Liver (tissue), 9 donors: ENCODE results near the gene GZMB. TPM values are rescaled to one million over a fixed set of nuclear protein-coding genes. Genes with fewer than 3 reads are reported as not detected.

Experiments
- DNase-seq: peaks from one replicate; pipeline ENCODE4 v3.0.0-alpha.2; 2017; ENCODE audit warnings: low spot score
- H3K27ac ChIP-seq, 2 donors: one replicate each; pipeline ENCODE4 v1.7.0; 2013; ENCODE audit warnings: inconsistent platforms in 2 of 2, low read length in 2 of 2, control low read depth in 1 of 2, low read depth in 1 of 2, mild to moderate bottlenecking in 1 of 2
- H3K27me3 ChIP-seq, 4 donors: one replicate each; pipeline versions ENCODE4 v1.6.1 to v1.7.0; 2013; ENCODE audit warnings: low read length in 3 of 4, inconsistent platforms in 1 of 4, mild to moderate bottlenecking in 1 of 4, moderate library complexity in 1 of 4; ENCODE audit not compliant: control insufficient read depth in 4 of 4, insufficient read depth in 4 of 4
- H3K36me3 ChIP-seq, 4 donors: one replicate each; pipeline versions ENCODE4 v1.6.1 to v1.7.0; 2013; ENCODE audit warnings: low read length in 3 of 4, mild to moderate bottlenecking in 3 of 4, low read depth in 1 of 4, moderate library complexity in 1 of 4; ENCODE audit not compliant: control insufficient read depth in 4 of 4, insufficient read depth in 3 of 4
- H3K4me1 ChIP-seq, 4 donors: one replicate each; pipeline versions ENCODE4 v1.6.1 to v1.7.0; 2013; ENCODE audit warnings: low read length in 3 of 4, mild to moderate bottlenecking in 3 of 4, moderate library complexity in 1 of 4; ENCODE audit not compliant: control insufficient read depth in 4 of 4, insufficient read depth in 4 of 4
- H3K4me3 ChIP-seq, 3 donors: one replicate each; pipeline versions ENCODE4 v1.6.1 to v1.7.0; 2013; ENCODE audit warnings: low read length in 3 of 3, control low read depth in 1 of 3, low read depth in 1 of 3, mild to moderate bottlenecking in 1 of 3
- H3K9ac ChIP-seq, 2 donors: one replicate each; pipeline ENCODE4 v1.7.0; 2013; ENCODE audit warnings: low read length in 2 of 2, mild to moderate bottlenecking in 2 of 2, moderate library complexity in 2 of 2, control low read depth in 1 of 2, low read depth in 1 of 2
- H3K9me3 ChIP-seq, 4 donors: one replicate each; pipeline versions ENCODE4 v1.6.1 to v1.7.0; 2013; ENCODE audit warnings: low read length in 3 of 4; ENCODE audit not compliant: control insufficient read depth in 4 of 4
- ATF3 ChIP-seq: IDR thresholded peaks from 2 replicates; pipeline ENCODE4 v1.6.1; 2016; ENCODE audit warnings: antibody characterized with exemption
- CTCF ChIP-seq: fragments of 150-350 bp; IDR thresholded peaks from 2 replicates; pipeline ENCODE4 v1.5.1; 2017; ENCODE audit warnings: improper control_type of control experiment, low read depth, low read length; ENCODE audit not compliant: missing input control
- EGR1 ChIP-seq, 2 donors: IDR thresholded peaks; 2 replicates each; pipeline ENCODE4 v1.6.1; 2016 to 2018; ENCODE audit warnings: antibody characterized with exemption in 2 of 2, low read depth in 2 of 2
- FOXA1 ChIP-seq: IDR thresholded peaks from 2 replicates; pipeline ENCODE4 v1.6.1; 2016; ENCODE audit warnings: antibody characterized with exemption
- FOXA2 ChIP-seq: IDR thresholded peaks from 2 replicates; pipeline ENCODE4 v1.6.1; 2016; ENCODE audit warnings: antibody characterized with exemption
- HNF4A ChIP-seq, 2 donors: conservative IDR thresholded peaks; 2 replicates each; pipeline ENCODE4 v1.6.1; 2016; ENCODE audit warnings: antibody characterized with exemption in 2 of 2, mild to moderate bottlenecking in 2 of 2
- HNF4G ChIP-seq: IDR thresholded peaks from 2 replicates; pipeline ENCODE4 v1.6.1; 2016; ENCODE audit warnings: antibody characterized with exemption
- JUND ChIP-seq, 2 donors: IDR thresholded peaks; 2 replicates each; pipeline ENCODE4 v1.6.1; 2016; ENCODE audit warnings: antibody characterized with exemption in 2 of 2
- MAX ChIP-seq: IDR thresholded peaks from 2 replicates; pipeline ENCODE4 v1.6.1; 2016; ENCODE audit warnings: antibody characterized with exemption
- RAD21 ChIP-seq, 2 donors: IDR thresholded peaks; 2 replicates each; pipeline ENCODE4 v1.6.1; 2016; ENCODE audit warnings: antibody characterized with exemption in 2 of 2, mild to moderate bottlenecking in 2 of 2
- REST ChIP-seq: IDR thresholded peaks from 2 replicates; pipeline ENCODE4 v1.6.1; 2016; ENCODE audit warnings: antibody characterized with exemption, mild to moderate bottlenecking
- RXRA ChIP-seq, 2 donors: IDR thresholded peaks; 2 replicates each; pipeline ENCODE4 v1.6.1; 2017 to 2018; ENCODE audit warnings: antibody characterized with exemption in 2 of 2, mild to moderate bottlenecking in 1 of 2
- SP1 ChIP-seq: IDR thresholded peaks from 2 replicates; pipeline ENCODE4 v1.6.1; 2018; ENCODE audit warnings: antibody characterized with exemption, mild to moderate bottlenecking
- TAF1 ChIP-seq: conservative IDR thresholded peaks from 2 replicates; pipeline ENCODE4 v1.6.1; 2016; ENCODE audit warnings: antibody characterized with exemption, mild to moderate bottlenecking
- YY1 ChIP-seq: IDR thresholded peaks from 2 replicates; pipeline ENCODE4 v1.6.1; 2016; ENCODE audit warnings: antibody characterized with exemption, mild to moderate bottlenecking
- ZBTB33 ChIP-seq: IDR thresholded peaks from 2 replicates; pipeline ENCODE4 v1.6.1; 2016; ENCODE audit warnings: antibody characterized with exemption
- WGBS: extraction: QIAGEN DNeasy Blood & Tissue Kit; methylation state at CpG from one replicate; pipeline ENCODE4 v1.1.7; 2013; 5-methylcytosine and 5-hydroxymethylcytosine counted together
- polyA plus RNA-seq, 2 donors: library from polyadenylated mRNA; stranded (reverse) in 1 of 2; unstranded in 1 of 2; fragments of 200-250 nt in 1 of 2; fragments of >200 nt in 1 of 2; fragmentation: Nextera tagmentation in 1 of 2; extraction: Ambion mirVana in 1 of 2; gene quantifications; one replicate each; pipeline versions ENCODE4 v1.2.1 to v1.2.3, GENCODE V29; 2013 to 2015
- total RNA-seq, 2 donors: library from RNA; depleted of rRNA; stranded (reverse); fragments of >200 nt; gene quantifications; one replicate each; pipeline ENCODE4 v1.2.3, GENCODE V29; 2014
- donor health status: healthy.
- donor health status: healthy.
- donor health status: healthy.
- donor health status: healthy.
- donor health status: healthy.

GZMB gene
- total and polyA plus RNA-seq, 4 donors: 0.17 to 1.9 (median 0.63) TPM

- Histone ChIP-seq H3K36me3 (no peaks in the 10 kb centered on the region), H3K9me3 (no peaks in the 10 kb centered on the region), H3K9ac (no peak overlapping the region), H3K4me3 (no peak overlapping the region), H3K27ac (no peak overlapping the region), H3K4me1 (peaks cover 0 to 3% (median 1%) of the 10 kb centered on the region in 4 donors), H3K27me3 (no peaks in the 10 kb centered on the region)
- 54% methylated on average over 12 of the region's 12 CpGs for WGBS
- TF ChIP-seq FOXA2 (no peak), HNF4A (conservative IDR thresholded peaks at IDR 0.05) (no peak), JUND (IDR thresholded peaks at IDR 0.05) (no peak), ZBTB33 (no peak), RXRA (IDR thresholded peaks at IDR 0.05) (no peak), FOXA1 (no peak), ATF3 (no peak), CTCF (no peak), TAF1 (no peak), RAD21 (IDR thresholded peaks at IDR 0.05) (no peak), YY1 (no peak), REST (no peak), HNF4G (no peak), EGR1 (IDR thresholded peaks at IDR 0.05; ENCODE audit: low read depth in 2 of 2) (no peak), MAX (no peak), SP1 (no peak)
- no peak for DNase-seq
Observed at GRCh38 chr14:24679248-24679961, 45.4 kb upstream of the GZMB start.
